ENCODE measurements around the gene PAPPA2.

DNA sequence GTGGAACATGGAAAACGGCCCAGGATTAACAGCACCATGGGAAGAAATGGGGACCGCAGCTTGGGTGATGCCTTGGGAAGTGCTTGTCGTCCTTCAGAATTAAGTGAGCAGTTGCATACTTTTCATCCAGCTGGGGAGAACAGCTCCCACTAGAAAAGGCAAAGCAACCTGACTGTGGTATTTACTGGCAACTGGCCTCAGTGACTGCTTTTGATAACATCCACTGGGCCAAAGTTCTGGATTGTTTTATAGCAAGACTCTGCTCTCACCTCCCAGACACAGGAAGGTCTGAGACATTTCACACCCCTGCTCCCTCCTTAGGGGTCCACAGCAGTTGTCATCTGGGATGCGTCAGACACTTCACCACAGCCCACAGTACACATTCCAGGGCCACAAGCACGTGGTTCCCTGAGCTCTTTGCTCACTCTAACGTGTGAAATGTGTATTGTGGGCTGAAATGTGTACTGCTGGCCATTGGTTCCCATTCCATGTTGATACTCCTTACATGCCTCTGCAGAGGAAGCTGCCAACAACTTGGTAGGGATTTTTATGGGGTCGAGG lies 6.6 kb downstream of the PAPPA2 start:
- TF ChIP-seq, protein P1, sequence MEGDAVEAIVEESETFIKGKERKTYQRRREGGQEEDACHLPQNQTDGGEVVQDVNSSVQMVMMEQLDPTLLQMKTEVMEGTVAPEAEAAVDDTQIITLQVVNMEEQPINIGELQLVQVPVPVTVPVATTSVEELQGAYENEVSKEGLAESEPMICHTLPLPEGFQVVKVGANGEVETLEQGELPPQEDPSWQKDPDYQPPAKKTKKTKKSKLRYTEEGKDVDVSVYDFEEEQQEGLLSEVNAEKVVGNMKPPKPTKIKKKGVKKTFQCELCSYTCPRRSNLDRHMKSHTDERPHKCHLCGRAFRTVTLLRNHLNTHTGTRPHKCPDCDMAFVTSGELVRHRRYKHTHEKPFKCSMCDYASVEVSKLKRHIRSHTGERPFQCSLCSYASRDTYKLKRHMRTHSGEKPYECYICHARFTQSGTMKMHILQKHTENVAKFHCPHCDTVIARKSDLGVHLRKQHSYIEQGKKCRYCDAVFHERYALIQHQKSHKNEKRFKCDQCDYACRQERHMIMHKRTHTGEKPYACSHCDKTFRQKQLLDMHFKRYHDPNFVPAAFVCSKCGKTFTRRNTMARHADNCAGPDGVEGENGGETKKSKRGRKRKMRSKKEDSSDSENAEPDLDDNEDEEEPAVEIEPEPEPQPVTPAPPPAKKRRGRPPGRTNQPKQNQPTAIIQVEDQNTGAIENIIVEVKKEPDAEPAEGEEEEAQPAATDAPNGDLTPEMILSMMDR (IDR thresholded peaks at IDR 0.05): no peak
- TF ChIP-seq EZH2 (IDR thresholded peaks at IDR 0.05; ENCODE audit: borderline replicate concordance, insufficient read depth, low read depth, low read length, poor library complexity, severe bottlenecking): no peak

Measured in B cell (primary cell).